ENCODE measurements around the gene ABL1.
"Not testable (repeated sequence)": the region's sequence is repeated elsewhere in the genome, so short reads cannot be mapped to it uniquely, and the experiment has no call there.

Gene ABL1

DNA sequence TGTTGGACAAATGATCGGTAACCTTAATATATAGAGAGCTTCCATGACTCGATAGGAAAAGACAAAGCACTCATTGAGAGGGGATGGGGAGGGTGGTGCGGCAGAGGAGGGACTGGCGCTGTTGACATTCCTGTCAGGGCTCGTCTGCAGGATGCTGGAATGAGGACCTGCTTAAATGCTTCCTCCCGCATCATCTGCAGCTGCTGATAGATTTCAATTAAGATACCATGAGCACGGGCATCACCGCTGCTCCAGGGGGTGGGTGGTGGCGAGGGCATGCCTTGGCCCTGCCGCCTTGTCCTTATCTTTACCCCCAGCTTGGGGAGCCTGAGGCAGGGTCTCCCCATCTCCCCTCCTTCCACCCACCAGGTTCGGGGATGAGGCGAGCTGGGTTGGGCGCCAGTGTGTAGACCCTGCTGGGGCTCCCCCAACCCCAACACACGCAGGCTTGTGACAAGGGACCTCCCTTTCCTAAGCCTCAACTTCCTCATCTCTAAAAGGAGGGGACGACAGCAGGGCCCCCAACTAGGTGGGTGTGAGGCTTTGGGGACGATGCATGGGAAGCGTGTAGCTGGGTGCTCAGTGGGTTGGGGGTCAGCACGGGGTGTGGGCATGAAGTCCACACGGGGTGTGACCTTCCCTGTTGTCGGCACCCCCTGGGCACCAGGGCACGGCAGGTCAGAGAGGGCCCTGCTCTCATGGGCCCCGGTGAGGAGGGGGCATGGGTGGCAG is 73.3 kb downstream of the ABL1 start:
- TF ChIP-seq, protein P1, sequence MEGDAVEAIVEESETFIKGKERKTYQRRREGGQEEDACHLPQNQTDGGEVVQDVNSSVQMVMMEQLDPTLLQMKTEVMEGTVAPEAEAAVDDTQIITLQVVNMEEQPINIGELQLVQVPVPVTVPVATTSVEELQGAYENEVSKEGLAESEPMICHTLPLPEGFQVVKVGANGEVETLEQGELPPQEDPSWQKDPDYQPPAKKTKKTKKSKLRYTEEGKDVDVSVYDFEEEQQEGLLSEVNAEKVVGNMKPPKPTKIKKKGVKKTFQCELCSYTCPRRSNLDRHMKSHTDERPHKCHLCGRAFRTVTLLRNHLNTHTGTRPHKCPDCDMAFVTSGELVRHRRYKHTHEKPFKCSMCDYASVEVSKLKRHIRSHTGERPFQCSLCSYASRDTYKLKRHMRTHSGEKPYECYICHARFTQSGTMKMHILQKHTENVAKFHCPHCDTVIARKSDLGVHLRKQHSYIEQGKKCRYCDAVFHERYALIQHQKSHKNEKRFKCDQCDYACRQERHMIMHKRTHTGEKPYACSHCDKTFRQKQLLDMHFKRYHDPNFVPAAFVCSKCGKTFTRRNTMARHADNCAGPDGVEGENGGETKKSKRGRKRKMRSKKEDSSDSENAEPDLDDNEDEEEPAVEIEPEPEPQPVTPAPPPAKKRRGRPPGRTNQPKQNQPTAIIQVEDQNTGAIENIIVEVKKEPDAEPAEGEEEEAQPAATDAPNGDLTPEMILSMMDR (IDR thresholded peaks at IDR 0.05; ENCODE audit: control insufficient read depth, extremely low read depth, insufficient read depth): no peak
- no peak overlapping the region for H3K4me3 ChIP-seq (ENCODE audit: low read depth, low read length)
- DNase-seq (ENCODE audit: low read depth): no peak

DNA sequence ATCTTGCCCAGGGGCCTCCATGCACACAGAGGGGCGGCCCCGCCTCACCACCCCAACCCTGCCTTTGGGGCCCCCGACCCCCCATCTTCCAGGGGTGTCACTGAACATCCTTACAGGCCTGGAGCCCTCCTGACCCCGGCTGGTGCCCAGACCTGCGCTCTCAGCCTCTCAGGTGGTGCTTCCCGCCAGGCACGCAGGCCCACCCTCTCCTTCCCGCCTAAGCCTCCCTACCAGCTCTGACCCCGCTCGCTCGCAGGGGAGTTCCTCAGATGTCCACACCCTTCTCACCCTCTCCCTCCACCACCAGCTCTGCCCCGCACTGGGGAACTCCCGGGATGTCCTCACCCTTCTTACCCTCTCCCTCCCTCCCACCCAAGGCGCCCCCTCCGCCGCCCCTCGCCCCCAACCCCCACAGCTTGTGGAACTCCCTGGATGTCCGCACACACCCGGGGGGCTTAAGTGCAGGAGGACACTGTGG is 73.9 kb downstream of the ABL1 start:
- TF ChIP-seq, protein P1 (IDR thresholded peaks at IDR 0.05; ENCODE audit: control insufficient read depth, extremely low read depth, insufficient read depth): no peak
- H3K4me3 ChIP-seq (ENCODE audit: low read depth, low read length): no peak overlapping the region
- DNase-seq (ENCODE audit: low read depth): no peak

DNA sequence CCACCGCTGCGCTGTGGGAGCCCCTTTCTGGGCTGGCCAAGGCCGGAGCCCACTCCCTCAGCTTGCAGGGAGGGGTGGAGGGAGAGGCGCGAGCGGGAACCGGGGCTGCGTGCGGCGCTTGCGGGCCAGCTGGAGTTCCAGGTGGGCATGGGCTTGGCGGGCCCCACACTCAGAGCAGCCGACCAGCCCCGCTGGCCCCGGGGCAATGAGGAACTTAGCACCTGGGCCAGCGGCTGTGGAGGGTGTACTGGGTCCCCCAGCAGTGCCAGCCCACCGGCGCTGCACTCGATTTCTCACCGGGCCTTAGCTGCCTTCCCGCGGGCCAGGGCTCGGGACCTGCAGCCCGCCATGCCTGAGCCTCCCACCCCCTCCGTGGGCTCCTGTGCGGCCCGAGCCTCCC is 75.0 kb downstream of the ABL1 start:
- H3K4me3 ChIP-seq (ENCODE audit: low read depth, low read length); DNase-seq (ENCODE audit: low read depth): not testable (repeated sequence)

DNA sequence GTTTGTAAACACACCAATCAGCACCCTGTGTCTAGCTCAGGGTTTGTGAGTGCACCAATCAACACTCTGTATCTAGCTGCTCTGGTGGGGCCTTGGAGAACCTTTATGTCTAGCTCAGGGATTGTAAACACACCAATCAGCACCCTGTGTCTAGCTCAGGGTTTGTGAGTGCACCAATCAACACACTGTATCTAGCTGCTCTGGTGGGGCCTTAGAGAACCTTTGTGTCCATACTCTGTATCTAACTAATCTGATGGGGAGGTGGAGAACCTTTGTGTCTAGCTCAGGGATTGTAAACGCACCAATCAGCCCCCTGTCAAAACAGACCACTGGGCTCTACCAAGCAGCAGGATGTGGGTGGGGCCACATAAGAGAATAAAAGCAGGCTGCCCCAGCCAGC is 75.6 kb downstream of the ABL1 start:
- not testable (repeated sequence) for H3K4me3 ChIP-seq (ENCODE audit: low read depth, low read length); DNase-seq (ENCODE audit: low read depth)

DNA sequence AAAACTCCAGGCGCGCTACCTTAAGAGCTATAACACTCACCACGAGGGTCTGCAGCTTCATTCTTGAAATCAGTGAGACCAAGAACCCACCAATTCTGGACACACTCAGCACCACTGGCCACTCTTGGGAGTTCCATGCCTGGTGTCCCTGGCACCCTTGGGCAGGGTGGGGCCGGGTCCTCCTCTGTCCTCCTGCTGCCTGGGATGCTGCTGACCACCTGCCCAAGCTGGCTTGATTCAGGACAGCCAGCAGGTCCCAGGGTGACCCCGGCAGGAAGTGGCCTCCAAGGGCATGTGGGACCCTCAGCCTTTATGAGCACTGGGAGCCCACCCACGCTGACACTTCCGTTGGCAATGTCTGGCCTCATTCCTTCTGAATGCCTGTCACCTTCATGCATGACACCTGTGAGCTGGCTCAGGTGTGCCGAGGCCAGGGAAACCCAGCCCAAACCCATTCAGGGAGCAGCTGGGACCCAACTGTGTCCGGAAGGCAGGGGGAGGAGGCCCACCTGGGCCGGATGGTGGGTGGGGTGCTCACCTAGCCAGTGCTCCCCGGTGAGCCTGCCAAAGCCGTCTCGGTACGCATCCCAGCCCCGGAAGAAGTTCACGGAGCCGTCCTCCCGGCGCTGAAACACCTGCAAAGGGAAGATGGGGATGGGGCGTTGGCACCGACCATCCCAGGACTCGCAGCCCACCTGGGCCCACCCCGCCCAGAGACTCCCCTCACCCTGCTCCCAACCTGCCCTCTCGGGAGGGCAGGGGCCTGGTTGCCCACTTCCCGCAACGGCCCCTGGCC is 76.4 kb downstream of the ABL1 start:
- TF ChIP-seq, protein P1 (IDR thresholded peaks at IDR 0.05; ENCODE audit: control insufficient read depth, extremely low read depth, insufficient read depth): no peak
- no peak overlapping the region for H3K4me3 ChIP-seq (ENCODE audit: low read depth, low read length)
- no peak for DNase-seq (ENCODE audit: low read depth)

DNA sequence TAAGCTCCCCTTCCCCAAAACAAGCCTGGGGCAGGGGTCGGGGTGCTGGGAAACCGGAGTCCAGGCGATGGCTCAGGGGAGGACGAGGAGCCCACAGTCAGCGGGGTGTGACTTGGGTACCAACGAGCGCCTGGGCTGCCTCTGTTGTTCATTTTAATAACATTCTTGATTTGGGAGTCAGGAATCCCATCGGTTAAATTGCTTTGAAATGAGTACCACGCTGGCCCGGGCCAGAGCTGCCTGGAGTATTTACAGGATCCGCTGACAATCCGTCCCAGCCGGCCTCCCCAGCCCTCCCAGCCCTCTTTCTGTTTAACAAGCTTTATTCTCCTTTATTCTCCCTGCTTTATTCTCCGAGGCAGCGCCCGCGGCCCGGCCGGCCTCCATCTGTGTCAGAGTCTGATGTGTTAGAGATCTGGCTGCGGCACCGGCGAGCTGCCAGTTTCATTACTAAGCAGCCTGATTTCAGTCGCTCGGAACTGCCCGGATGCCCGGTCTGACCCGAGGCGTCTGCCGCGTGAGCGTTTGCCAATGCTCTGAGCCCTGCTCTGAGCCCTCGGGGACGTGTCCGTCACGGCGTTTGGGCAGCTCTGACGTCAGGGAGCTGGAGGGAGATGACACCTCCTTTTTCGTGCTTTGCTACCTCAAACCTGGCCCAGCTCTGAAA is 78.0 kb downstream of the ABL1 start:
- TF ChIP-seq, protein P1 (IDR thresholded peaks at IDR 0.05; ENCODE audit: control insufficient read depth, extremely low read depth, insufficient read depth): no peak
- H3K4me3 ChIP-seq (ENCODE audit: low read depth, low read length): no peak overlapping the region
- no peak for DNase-seq (ENCODE audit: low read depth)

DNA sequence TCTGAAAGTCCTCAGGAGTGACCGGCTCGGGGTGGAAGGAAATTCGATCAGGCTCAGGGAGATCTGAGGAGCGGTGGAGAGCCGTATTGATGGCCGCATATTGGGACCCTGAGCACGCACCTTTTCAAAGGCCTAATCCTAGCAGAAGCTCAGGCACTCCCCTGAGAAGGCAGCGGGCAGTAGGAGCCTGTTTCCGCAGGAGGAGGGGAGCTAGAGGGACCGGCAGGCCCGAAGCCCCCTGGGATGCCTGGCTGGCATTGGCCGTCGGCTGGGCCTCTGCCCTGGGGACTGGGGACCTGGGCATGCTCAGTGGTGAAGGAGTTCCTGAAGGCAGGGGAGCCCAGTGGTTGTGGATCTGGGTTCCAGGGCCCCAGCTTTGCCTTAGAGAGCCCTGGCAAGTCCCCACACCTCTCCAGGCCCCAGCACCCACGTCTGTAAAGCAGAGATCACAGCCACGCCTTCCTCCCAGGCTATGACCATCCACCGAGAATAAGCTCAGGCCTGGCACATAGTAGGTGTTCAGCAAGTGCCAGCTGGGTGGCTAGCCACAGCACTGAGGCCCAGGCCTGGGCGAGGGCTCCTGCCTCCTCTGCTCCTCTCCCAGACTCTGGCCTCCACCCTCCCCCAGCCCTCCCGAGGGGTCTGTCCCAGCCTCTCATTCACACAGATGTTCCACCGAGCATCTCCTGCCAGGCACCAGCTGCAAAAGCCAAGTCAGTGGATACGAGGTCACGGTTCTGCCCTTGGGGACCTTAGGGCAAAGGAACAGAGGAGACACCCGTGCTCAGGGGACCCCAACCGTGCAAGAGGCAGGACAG is 78.8 kb downstream of the ABL1 start:
- DNase-seq (ENCODE audit: low read depth): no peak
- TF ChIP-seq, protein P1 (IDR thresholded peaks at IDR 0.05; ENCODE audit: control insufficient read depth, extremely low read depth, insufficient read depth): no peak
- H3K4me3 ChIP-seq (ENCODE audit: low read depth, low read length): no peak overlapping the region
